Uterus (tissue), 4 donors: Measurements from ENCODE around the gene KCNG1. TPM values are rescaled to one million over a fixed set of nuclear protein-coding genes. Genes with fewer than 3 reads are reported as not detected.
"Not testable (repeated sequence)": the region's sequence is repeated elsewhere in the genome, so short reads cannot be mapped to it uniquely, and the experiment has no call there.

Experiments used
- DNase-seq, 2 donors: peaks; one replicate each; pipeline ENCODE4 v3.0.0-alpha.2; 2019 to 2020
- H3K27ac ChIP-seq, 2 donors: fragments of 200-600 bp; sonication (generic); 1 replicate in 1 of 2; 2 replicates in 1 of 2; pipeline ENCODE4 v1.5.1; 2016 to 2018
- H3K27me3 ChIP-seq, 2 donors: fragments of 200-600 bp; sonication (generic); one replicate each; pipeline ENCODE4 v1.5.1; 2018 to 2019; ENCODE audit warnings: control low read depth in 1 of 2
- H3K36me3 ChIP-seq, 2 donors: fragments of 200-600 bp; sonication (generic); one replicate each; pipeline ENCODE4 v1.5.1; 2019; ENCODE audit warnings: control low read depth in 1 of 2
- H3K4me1 ChIP-seq, 2 donors: fragments of 200-600 bp; sonication (generic); one replicate each; pipeline ENCODE4 v1.5.1; 2018 to 2019; ENCODE audit warnings: control low read depth in 1 of 2
- H3K4me3 ChIP-seq, 2 donors: fragments of 200-600 bp; sonication (generic); 1 replicate in 1 of 2; 2 replicates in 1 of 2; pipeline ENCODE4 v1.5.1; 2018 to 2019; ENCODE audit warnings: mild to moderate bottlenecking in 1 of 2
- H3K9me3 ChIP-seq, 2 donors: fragments of 200-600 bp; sonication (generic); one replicate each; pipeline ENCODE4 v1.5.1; 2019; ENCODE audit warnings: control low read depth in 1 of 2
- CTCF ChIP-seq, 4 experiments: fragments of 200-600 bp in 2 of 4; fragments of 450-650 bp in 2 of 4; sonication (generic) in 2 of 4; IDR thresholded peaks; one replicate each; pipeline ENCODE4 v1.5.1; 2016 to 2019; ENCODE audit warnings: antibody characterized with exemption in 4 of 4, mild to moderate bottlenecking in 2 of 4, moderate library complexity in 1 of 4
- POLR2A ChIP-seq, 2 donors: fragments of 450-650 bp; IDR thresholded peaks; one replicate each; pipeline ENCODE4 v1.6.1; 2016; ENCODE audit warnings: antibody characterized with exemption in 2 of 2, mild to moderate bottlenecking in 1 of 2, moderate library complexity in 1 of 2
- intact Hi-C: fragments of 100-400 bp; cut with DNase I; formaldehyde crosslinking; loops from one replicate; pipeline ENCODE4 v1.15.1; 2023; ENCODE audit warnings: low total_unique reads
- total RNA-seq, 4 donors: library from RNA; depleted of rRNA in 3 of 4; stranded (reverse); fragments of >200 nt in 3 of 4; gene quantifications; one replicate each; pipeline versions ENCODE4 v1.1.0 to v1.2.4, GENCODE V29; 2014 to 2023
- donor health status: DM: yes; HTN: yes; CAD: no.

The KCNG1 gene
- total RNA-seq, 4 donors from 2014 or later: 0.88 to 109 (median 44.1) TPM

DNA sequence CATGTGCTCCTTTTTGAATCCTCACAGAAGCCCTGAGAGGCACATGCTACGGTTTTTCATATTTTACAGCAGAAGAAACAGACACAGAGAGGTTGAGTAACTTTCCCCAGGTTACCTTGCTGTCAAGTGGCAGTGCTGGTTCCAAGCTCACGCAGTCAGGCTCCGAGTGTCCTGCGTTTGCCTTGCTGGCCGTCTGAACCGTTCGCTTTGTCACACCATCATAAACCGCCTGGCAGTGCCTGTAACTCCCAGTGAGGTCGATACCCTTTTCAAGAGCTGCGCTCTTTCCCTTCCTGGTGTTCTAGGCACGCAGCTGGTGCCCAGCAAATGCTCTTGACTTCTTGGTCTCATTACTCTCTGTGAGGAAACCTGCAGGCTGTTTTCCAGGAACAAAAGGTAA is 31.3 kb upstream of the KCNG1 start:
- TF ChIP-seq CTCF (IDR thresholded peaks at IDR 0.05): no peak
- Histone ChIP-seq H3K27me3 (peaks cover 0 to 3% of the 10 kb centered on the region in 2 donors), H3K4me3 (no peak overlapping the region), H3K36me3 (no peaks in the 10 kb centered on the region), H3K4me1 (no peaks in the 10 kb centered on the region), H3K9me3 (no peaks in the 10 kb centered on the region), H3K27ac (no peak overlapping the region)
- intact Hi-C loops: no loop called here
- DNase-seq: no peak

DNA sequence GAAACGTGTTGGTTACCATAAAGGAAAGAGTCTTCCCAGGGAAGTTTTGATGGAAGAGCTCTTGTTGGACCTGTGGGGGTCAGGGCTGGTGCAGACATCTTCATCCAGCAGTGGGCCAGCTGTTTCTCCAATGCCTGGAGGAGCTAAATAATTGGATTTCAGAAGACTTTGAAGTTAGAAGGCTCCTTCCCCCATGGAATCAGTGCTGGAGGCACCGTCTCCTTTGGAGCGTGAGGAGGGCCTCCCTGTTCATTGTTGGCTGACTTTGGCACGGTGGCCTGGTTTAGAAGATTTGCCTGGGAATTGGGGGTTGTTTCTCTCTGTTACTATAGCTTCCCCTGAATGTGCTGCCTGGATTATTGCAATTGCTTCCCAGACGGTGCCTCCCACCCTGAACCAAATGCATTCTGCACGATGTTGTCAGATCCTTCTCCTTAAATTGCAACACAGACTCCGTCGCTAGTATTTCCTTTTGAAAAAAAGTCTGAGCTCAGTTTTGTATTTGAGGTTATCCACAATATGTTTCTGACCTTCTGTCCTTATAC is 27.7 kb upstream of the KCNG1 start:
- TF ChIP-seq POLR2A (IDR thresholded peaks at IDR 0.05) (no peak), CTCF (IDR thresholded peaks at IDR 0.05) (no peak)
- Histone ChIP-seq H3K36me3 (no peaks in the 10 kb centered on the region), H3K4me1 (no peaks in the 10 kb centered on the region), H3K27ac (no peak overlapping the region), H3K27me3 (no peaks in the 10 kb centered on the region), H3K4me3 (no peak overlapping the region), H3K9me3 (no peaks in the 10 kb centered on the region)
- intact Hi-C loops: no loop called here
- DNase-seq: no peak

DNA sequence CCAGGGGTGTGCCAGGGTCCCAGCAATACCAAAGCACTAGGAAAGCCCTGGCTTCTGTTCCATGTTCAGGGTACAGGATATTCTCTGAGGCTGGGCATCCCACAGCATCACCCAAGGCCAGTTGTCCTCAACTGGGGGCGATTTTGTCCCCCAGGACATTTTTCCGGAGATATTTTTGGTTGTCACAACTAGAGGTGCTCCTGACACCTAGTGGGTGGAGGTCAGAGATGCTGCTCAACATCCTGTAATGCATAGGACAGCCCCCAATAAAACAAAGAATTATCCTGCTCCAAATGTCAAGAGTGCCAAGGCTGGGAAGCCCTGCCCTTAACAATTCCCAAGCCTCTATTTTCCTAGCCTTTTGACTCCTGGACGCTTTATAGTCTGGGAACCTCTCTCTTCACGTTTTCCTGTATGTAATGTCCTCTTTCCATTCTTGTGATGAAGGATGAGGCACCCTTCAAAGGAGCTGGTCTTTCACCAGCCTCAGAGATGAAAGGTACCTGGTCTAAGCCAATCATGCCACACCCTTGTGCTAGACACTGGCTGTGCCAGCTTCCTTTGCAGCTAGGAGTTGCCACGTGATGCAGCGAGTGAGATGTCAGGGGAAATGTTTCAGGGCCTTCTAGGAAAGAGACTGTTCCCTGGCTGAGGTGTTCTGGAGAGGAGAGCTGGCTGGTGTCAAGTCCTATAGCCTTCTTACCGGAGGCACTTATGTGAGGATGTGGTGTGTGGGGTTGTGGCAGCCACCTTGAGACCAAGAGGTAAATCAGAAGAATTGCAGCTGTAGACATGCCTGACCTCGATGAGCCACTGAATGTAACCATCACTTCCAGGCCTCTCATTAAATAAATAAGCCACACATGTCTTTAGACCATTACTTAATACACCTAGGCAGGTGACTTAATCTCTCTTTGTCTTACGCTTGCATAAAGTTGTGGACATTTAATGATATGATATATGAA is 23.4 kb upstream of the KCNG1 start:
- TF ChIP-seq CTCF (IDR thresholded peaks at IDR 0.05): no peak
- no peak for TF ChIP-seq POLR2A (IDR thresholded peaks at IDR 0.05)
- Histone ChIP-seq H3K27ac (no peak overlapping the region), H3K4me3 (no peak overlapping the region), H3K36me3 (no peaks in the 10 kb centered on the region), H3K27me3 (no peaks in the 10 kb centered on the region), H3K4me1 (no peaks in the 10 kb centered on the region), H3K9me3 (no peaks in the 10 kb centered on the region)
- intact Hi-C loops: no loop called here
- no peak for DNase-seq

- H3K27ac ChIP-seq, H3K9me3 ChIP-seq, H3K4me1 ChIP-seq, intact Hi-C loops, DNase-seq, H3K27me3 ChIP-seq, H3K4me3 ChIP-seq, H3K36me3 ChIP-seq: not testable (repeated sequence)
Measured at GRCh38 chr20:51045492-51045891, 22.6 kb upstream of the KCNG1 start.

GRCh38 chr20:51044796-51045195 is 21.9 kb upstream of the KCNG1 start:
- H3K4me1 ChIP-seq: no peaks in the 10 kb centered on the region
- TF ChIP-seq POLR2A (IDR thresholded peaks at IDR 0.05) (no peak), CTCF (IDR thresholded peaks at IDR 0.05) (no peak)
- intact Hi-C loops: no loop called here
- DNase-seq: no peak
- H3K4me3 ChIP-seq: no peak overlapping the region
- H3K36me3 ChIP-seq: no peaks in the 10 kb centered on the region
- no peaks in the 10 kb centered on the region for H3K27me3 ChIP-seq
- no peaks in the 10 kb centered on the region for H3K9me3 ChIP-seq
- H3K27ac ChIP-seq: no peak overlapping the region
